ENCODE results near the gene PABPC3.

PABPC3 gene

DNA sequence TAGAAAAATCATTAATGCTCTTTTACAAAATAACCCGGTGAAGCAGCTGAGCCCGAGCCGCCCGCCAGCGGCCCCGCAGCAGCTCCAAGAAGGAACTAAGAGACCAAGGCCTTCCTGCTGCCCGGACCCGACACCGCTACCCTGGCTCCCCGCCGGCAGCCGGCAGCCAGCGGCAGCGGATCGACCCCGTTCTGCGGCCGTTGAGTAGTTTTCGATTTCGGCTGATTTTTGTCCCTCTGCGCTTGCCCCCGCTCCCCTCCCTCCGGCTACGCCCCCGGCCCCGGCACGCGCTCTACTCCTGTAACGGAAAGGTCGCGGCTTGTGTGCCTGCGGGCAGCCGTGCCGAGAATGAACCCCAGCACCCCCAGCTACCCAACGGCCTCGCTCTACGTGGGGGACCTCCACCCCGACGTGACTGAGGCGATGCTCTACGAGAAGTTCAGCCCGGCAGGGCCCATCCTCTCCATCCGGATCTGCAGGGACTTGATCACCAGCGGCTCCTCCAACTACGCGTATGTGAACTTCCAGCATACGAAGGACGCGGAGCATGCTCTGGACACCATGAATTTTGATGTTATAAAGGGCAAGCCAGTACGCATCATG is at the start of gene PABPC3:
Gene PABPC3, plus strand, starts transcription at position 286 of the 603 bp plus-strand sequence. Its CDS starts 63 bp downstream, at position 349.
- DNase-seq, result no peak

DNA sequence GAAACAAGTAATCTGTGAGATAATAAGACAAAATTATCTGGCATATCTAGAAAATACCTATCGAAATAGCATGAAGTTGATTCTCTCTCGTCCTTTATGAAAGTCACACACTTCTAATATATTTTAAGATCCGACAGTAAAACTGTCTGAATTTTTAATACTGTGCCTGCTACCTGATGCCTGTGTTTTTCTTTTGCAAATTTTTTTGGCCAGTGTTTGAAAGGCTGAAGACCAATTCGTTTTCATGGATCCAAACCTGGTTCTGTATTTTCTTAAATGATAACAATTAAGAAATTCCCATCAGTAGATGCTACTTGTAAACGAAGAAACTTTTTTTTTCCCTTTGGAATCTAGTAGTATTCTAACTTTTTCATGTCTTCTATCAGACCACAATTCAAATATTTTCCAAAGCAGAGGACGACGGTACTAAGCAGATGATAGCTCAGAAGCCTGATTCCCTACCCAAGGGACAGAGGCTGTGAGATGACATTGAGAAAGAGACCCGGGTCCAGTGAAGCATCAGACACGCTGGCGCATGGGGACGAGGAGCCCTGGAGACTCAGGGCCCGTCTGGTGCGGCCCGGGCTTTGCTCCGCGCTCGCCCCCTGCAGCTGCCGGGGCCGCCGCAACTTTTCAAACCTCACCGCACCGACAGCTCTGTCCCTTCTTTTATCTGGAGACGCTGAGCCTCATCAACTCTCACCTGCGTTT is 49.5 kb upstream of the PABPC3 start:
- DNase-seq, result no peak

DNA sequence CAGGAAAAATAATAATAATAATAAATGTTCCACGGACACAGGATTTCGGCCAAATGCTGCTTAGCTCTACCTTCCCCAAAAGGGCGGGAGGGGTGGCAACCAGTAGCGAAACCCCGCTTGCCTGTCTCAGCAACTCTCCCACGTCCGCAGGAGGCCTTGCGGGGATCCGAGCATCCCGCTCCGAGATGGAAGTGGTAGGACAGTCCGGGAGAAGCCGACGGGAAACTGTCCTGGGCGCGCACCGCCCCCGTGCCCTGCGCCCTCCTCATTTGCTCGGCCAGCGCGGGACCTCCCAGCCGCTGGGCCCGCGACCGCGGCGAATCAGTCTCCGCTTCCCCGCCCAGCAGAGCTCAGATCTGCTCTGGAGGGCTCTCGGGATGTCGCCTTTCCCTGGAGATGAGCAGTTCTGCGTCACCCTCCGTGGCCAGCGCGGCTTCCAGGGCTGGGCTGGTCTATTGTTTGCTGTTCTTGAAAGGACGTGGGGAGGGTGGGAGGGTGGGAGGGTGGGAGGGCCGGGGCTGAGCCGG is 48.9 kb upstream of the PABPC3 start:
- no peak for DNase-seq

DNA sequence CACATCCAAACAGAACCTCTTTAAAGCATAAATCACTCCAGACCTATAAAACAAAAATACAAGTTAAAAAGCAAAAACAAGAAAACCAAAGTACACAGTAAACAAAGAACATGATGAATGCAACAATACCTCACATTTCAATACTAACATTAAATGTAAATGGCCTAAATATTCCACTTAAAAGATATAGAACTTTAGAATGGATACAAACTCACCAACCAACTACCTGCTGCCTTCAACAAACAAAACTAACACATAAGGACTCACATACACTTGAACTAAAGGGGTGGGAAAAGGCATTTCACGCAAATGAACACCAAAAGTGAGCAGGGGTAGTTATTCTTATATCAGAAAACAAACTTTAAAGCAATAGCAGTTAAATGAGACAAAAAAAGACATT is 44.9 kb upstream of the PABPC3 start:
- DNase-seq, result no peak

DNA sequence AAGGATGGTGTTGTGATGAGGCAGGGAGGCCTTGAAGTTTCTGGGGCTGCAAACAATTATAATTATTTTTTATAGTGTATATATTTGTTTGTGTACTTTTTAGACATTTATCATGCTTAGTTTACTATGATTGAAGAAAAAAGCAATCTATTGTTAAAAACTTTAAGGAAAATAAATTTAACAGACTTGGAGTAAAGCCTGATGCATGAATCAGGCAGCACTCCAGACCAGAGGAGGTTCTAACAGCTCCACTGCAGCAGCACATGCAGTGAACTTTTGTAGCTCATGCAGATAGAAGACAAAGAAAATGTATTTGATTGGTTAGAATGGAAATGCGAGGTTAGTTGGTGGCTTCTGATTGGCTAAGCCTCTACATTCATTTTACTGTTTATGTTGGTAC is 36.8 kb upstream of the PABPC3 start:
- DNase-seq, result no peak

DNA sequence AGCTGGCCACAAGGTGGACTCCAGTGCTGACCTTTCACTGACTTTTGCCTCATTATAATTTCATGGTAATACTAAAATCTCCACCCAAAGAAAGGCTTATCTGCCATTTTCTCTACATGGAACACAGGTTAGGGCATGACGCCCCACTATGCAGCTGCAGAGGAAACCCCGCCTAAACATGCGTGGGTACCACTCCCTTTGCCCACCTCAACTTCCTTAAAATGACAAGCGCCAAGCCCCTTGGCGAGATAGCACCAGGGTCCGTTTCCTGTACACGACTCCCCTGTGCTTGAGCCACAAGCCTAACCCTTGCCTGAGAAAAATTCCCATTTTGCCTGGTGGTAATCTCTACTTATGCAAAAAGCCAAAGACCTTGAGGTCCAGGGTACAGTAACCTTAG is 36.0 kb upstream of the PABPC3 start:
- no peak for DNase-seq

DNA sequence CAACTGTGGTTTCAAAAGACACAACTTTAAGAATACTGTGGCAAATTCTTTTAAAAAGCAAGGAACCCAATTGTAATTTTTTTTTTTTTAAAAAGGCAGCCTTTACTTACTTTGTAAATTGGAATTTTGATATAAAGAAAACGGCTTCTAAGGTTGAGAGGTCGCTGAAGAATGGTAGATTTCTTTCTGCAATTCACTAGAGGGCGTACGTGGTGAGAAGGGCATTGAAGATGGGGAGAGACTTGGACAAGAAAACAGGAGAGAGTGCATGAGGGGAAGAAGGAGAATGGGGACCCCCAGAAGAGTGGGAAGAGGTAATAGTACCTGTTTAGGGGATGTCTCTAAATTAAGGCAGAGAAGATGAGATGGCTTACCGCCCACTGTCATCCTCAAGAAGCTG is 33.5 kb upstream of the PABPC3 start:
- no peak for DNase-seq

DNA sequence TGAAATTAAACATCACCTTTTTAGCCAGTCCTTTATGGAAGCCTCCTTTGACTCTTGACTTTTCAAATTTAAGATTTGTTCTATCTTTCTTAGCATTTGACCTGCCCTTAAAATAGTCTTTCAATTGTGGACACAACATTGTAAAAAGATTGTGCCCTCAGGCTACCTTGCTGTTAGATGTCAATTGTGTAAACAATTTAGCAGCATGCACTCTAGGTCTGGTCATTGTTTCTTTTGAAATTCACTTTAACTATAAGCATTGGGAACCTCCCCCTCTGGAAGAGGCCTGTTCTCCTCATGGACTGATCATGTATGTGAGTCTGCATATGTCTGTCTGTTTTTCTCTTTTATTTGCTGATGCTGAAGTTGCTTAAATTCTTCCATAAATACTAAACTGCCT is 31.5 kb upstream of the PABPC3 start:
- no peak for DNase-seq

DNA sequence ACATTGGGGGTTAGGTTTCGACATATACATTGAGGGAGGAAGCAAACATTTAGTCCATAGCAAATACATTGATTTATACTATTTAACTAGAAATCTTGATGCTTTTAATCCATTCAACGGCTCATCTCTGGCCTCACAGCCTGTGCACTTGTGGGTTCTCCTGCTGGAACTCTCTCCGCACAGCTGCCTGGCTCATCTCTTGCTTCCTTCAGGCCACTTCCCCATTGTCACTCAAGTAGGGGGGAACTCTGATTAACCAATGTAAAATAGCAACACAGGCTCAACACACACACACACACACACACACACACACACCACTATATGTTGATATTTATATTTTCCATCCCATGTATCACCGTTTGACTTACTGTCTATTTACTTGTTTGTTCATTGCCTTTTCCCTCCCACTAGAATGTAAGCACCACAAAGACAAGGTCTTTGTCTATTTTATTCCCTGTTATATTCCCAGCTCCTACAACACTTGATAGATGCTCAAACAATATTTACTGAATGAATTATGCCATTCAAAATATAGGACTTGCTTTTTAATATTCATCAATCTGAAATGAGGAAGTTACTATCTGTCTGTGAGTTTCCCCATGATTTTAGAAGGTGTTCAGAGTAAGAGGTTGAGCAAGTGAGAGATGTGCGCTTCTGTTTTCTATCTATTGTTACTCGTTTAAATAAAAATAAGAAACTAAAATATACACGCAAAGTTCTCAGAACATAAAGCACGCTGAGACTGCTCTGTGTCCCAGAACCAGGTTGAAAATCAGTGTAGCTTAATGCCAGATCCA is 29.8 kb upstream of the PABPC3 start:
- no peak for DNase-seq

DNA sequence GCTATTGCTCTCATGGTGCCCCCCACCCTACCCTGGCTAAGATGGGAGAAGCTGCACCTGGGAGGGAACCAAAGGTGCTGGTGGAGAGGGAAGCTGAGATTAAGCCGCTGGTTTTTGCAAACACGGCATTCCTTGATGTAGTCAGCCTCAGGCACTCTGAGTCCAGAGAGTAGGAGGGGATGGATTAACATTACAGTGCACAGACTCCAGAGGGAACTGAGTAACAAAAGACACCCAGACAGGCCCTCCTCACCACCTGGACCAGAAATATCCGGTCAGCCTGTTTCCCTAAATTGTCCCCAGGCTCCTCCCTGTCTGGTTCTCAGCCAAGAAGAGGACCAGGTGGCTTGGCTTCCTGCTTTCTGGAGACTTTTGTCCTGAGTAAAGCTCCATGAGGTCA is 28.9 kb upstream of the PABPC3 start:
- DNase-seq, result no peak

DNA sequence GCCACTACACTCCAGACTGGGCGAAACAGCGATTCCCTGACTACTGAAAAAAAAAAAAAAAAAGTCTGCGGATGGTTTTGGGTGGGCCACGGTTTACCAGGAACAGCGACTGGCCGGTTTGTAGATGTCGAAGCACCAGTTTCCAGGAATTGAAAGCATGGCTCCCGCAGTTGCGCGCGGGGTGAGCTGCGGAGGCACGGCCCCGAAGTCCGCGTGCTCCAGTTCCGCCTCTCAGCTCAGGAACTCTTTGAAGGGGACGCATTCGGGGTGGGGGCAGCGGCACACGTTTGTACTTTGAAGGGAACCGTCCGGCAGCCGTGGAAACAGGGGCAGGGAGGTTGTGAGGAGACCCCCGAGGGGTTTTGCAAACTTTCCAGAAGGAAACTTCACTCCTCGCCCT is 27.1 kb upstream of the PABPC3 start:
- DNase-seq, result no peak

DNA sequence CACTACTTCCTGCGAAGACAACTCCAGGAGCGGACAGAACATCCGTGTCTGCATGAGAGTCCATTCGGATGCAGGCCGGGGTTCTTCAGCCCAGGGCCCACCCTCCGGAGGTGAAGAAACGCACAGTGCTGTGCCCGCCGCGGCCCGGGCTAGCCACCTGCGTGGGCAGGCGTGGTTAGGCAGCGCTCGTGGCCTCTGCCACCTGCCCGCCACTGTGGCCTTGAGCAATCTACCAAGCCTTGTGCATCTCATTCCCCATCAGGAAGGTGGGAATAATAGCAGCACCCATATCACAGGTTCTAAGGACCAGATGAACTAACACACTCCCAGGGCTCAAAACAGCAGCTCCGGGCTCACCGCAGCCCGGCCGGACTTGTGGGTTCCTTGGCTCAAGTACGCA is 26.7 kb upstream of the PABPC3 start:
- no peak for DNase-seq

DNA sequence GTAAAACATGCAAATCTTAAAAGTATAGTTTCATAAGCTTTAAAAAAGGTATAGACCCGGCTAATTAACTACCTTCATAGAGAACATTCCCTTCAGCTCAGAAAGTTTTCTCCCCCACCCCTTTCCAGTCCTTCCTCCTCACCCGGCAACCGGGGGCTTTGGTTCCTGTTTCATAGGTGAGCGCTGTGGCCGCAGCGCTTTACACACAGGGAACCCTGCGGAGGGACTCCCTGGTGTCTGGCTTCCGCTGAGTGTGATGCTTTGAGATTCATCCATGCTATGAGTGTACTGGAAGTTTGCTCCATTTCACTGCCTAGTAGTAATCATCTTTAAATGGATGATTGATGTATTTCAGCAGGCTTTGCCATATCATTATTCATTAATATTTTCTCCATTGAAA is 26.0 kb upstream of the PABPC3 start:
- no peak for DNase-seq

DNA sequence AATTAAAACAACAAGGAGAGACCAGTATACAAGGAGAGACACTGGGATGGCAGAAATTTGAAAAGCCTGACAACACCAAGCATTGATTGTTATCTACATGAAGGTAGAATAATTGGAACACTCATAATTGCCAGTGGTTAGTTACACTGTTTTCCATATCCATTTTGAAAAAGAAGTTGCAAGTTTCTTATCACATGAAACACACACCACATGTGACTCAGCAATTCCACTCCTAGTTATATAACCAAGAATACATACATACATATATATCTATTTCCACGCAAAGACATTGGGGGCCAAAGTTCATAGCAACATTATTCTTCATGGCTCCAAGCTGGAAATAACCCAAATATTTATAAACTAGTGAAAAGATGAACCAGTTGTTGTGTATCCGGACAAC is 15.2 kb upstream of the PABPC3 start:
- no peak for DNase-seq

DNA sequence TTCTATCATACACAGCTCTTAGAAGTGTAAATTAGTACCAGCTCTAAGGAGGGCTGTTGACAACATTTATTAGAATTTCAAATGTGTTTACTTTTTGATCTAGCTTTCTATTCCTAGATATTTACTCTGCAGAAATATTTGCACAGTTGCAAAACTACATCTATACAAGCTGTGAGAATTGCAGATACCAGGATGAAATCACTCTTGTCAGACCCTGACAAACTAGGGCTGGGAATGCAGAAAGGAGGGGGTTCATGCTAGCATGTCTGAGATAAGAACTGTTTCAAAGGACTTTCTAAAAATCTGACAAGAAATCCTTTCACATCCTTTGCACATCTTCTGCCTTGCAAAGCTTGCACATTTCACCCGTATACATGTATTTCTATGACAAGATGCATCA is 11.8 kb upstream of the PABPC3 start:
- DNase-seq, result no peak

DNA sequence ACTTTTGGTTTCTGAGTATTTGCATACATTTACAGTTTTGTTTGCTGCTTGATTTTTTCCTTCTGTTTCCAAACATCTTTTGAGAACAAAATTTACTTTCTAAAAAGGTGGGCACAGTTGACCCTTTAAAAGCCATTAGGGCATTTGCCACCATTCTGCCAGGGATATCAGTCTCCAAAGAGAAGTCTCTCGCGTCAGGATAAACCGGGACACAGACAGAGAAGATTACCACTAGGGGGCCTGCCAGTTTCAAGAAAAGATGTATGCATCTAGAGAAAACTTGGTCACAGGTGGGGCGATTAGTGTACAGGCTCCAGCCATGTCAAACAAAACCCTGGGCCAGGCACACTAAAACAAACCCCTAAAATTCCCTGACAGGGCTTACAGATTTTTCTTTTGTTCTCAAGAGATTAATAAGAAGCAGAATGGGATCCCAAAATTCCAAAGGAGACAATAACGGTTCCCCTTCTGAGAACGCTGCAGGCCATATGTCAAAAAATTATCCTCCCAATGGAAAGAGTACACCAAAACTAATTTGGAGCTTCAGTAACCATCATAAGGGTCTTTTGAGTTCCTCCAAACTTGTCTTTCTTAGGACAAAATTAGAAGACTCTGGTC is 10.7 kb upstream of the PABPC3 start:
- no peak for DNase-seq

DNA sequence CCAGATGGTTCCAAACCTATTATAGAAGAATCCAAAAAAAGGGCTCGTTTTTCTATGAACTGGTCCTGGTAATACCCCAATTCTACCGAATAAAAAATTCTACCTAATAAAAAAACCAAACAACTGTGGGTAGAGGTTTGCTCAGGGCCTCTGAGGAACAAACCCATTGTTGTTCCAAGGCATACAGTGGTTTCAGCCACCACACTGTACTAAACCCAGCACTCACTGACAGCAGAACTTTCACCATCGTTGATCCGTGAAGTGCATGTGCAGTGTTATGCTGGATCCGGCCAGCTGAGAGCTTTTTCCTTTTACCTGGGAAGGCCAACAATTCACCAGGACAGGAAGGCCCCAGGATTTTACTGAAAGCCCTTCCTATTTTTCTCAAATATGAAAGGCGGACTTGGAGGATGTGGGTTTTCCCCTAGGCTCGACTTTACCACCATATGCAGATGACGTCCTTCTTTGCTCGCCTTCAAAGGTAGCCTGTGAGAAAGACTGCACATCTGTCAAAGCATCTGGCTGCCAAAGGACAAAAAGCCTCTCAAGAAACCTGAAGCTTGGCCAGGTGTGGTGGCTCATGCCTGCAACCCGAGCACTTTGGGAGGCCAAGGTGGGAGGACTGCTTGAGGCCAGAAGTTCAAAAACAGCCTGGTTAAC is 7.2 kb upstream of the PABPC3 start:
- no peak for DNase-seq

DNA sequence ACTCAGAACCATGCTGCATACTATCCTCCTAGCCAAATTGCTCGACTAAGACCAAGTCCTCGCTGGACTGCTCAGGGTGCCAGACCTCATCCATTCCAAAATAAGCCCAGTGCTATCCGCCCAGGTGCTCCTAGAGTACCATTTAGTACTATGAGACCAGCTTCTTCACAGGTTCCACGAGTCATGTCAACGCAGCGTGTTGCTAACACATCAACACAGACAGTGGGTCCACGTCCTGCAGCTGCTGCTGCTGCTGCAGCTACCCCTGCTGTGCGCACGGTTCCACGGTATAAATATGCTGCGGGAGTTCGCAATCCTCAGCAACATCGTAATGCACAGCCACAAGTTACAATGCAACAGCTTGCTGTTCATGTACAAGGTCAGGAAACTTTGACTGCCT is 1.5 kb downstream of the PABPC3 start:
- no peak for DNase-seq

DNA sequence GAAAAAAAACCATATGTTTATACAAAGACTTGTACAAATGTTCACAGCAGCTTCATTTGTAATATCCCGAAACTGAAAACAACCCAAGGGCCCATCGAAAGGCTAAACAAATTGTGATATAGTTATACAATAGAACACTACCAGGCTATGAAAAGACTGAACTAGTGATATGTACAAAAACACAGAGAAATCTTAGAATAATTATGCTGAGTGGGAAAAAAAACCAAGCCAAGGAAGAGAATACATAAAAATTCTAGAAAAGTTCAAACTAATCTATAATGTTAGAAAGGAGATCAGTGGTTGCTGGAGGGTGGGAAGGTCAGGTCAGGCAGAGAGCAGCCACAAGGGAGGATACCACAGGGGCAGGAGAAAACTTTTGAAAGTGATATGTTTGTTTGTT is 7.8 kb downstream of the PABPC3 start:
- no peak for DNase-seq

DNA sequence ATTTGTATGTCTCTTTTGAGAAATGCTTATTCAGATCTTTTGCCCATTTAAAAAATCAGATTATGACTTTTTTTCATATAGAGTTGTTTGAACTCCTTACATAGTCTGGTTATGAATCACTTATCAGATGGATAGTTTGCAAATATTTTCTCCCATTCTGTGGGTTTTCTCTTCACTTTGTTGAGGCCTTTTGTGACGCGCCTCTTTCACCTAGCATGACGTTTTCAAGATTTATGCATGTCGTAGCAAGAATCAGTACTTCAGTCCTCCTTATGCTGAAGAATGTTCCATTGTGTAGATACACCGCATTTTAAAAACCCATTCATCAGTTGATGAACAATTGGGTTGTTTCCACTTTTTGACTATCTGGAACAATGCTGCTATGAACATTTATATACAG is 13.4 kb downstream of the PABPC3 start:
- DNase-seq, result no peak

DNA sequence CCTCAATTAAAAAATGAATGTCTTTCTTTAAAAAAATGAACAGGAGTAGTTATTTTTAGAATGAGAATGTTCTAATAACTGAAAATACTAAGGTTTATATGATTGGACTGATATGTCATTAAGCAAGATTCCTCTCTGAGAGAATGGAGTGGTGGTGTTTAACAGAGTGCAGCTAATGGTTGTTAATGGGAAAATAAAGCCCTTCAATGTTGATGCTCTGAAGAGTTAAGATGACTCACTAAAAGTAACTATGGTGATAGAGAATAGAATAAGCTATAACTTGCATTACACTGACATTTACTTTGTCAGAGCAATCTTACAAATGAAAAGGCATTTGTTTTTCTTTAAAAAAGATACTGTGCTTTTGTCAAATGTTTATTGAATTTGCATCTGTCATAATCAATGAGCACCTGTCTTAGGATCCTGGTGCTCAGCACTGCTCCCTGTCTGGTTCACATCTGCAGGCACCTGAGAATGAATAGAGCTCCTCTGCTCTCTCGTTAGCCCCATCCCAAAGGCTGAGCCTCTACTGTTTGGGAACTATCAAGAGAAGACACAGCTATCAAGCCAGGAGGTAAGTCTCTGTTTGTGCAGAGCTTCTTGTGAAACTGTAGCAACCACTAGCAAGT is 15.1 kb downstream of the PABPC3 start:
- DNase-seq, result no peak

DNA sequence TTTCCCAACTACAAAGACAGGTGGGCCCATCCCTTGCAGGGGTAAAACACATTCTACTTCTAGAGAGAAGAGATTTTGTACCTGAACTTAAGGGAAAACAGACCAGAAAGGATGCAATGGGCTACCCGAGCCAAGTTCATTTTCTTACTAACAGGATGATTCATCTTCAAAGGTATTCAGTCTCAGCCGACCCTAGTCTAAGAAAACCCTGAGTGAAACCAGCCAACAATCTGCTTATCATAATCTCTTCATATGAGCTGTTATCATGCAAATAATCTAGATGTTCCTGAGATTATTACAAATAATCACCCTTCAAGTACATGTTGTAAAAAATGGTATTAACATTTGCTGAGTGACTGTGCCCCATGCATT is 15.6 kb downstream of the PABPC3 start:
- DNase-seq, result no peak
